ENCODE data around the gene DMBX1.

GRCh38 chr1:46522184-46522968, 32.7 kb downstream of the DMBX1 start:
- TF ChIP-seq CTCF (IDR thresholded peaks at IDR 0.05) (no peak), POLR2AphosphoS5 (IDR thresholded peaks at IDR 0.05) (no peak), POLR2A (IDR thresholded peaks at IDR 0.05) (no peak), EP300 (IDR thresholded peaks at IDR 0.05; ENCODE audit: low read depth) (no peak)
